Mesodermal cell (in vitro differentiated cells): ENCODE data around the gene RCAN2.

ENCODE experiments used
- H3K27ac ChIP-seq: 2 replicates; pipeline ENCODE4 v1.7.0; 2013; ENCODE audit warnings: mild to moderate bottlenecking, low read depth, low read length, moderate library complexity; ENCODE audit not compliant: severe bottlenecking
- H3K36me3 ChIP-seq: 2 replicates; pipeline ENCODE4 v1.7.1; 2013; ENCODE audit warnings: mild to moderate bottlenecking, low read length, moderate library complexity; ENCODE audit not compliant: control insufficient read depth, insufficient read depth
- H3K4me1 ChIP-seq: one replicate; pipeline ENCODE4 v1.7.1; 2013; ENCODE audit warnings: mild to moderate bottlenecking, low read length; ENCODE audit not compliant: insufficient read depth, control insufficient read depth, poor library complexity, severe bottlenecking
- H3K4me3 ChIP-seq: 2 replicates; pipeline ENCODE4 v1.7.0; 2013; ENCODE audit warnings: low read length, control low read depth, mild to moderate bottlenecking; ENCODE audit not compliant: insufficient read depth, poor library complexity, severe bottlenecking; ENCODE audit errors: extremely low read depth
- H3K9me3 ChIP-seq: 2 replicates; pipeline ENCODE4 v1.7.1; 2013; ENCODE audit warnings: mild to moderate bottlenecking, low read length, moderate library complexity; ENCODE audit not compliant: control insufficient read depth
- WGBS, 2 experiments: methylation state at CpG; one replicate each; pipeline ENCODE4 v1.1.5; 2013; ENCODE audit warnings: missing lambda C conversion rate in 2 of 2; ENCODE audit not compliant: insufficient coverage in 2 of 2; 5-methylcytosine and 5-hydroxymethylcytosine counted together

Gene RCAN2

GRCh38 chr6:46306431-46306830, 184.8 kb downstream of the RCAN2 start:
- Histone ChIP-seq H3K4me1 (no peaks in the 10 kb centered on the region), H3K4me3 (no peak overlapping the region), H3K9me3 (no peaks in the 10 kb centered on the region), H3K27ac (no peak overlapping the region), H3K36me3 (no peaks in the 10 kb centered on the region)
- WGBS, 2 experiments = 50 to 60% methylated on average over 1 of the region's 2 CpGs

GRCh38 chr6:46305833-46306232, 185.4 kb downstream of the RCAN2 start:
- H3K4me1 ChIP-seq = no peaks in the 10 kb centered on the region
- H3K4me3 ChIP-seq = no peak overlapping the region
- no peaks in the 10 kb centered on the region for H3K9me3 ChIP-seq
- no peak overlapping the region for H3K27ac ChIP-seq
- WGBS, 2 experiments = 67 to 96% methylated on average over 1 to 2 of the region's 3 CpGs
- no peaks in the 10 kb centered on the region for H3K36me3 ChIP-seq

- no peak overlapping the region for H3K27ac ChIP-seq
- no peaks in the 10 kb centered on the region for H3K36me3 ChIP-seq
- H3K4me1 ChIP-seq = no peaks in the 10 kb centered on the region
- 96 to 100% methylated on average over 1 to 2 of the region's 2 CpGs for WGBS, 2 experiments
- H3K9me3 ChIP-seq = no peaks in the 10 kb centered on the region
- H3K4me3 ChIP-seq = no peak overlapping the region
Observed at GRCh38 chr6:46305236-46305635, 186.0 kb downstream of the RCAN2 start.

GRCh38 chr6:46302816-46303215, 188.4 kb downstream of the RCAN2 start:
- Histone ChIP-seq H3K36me3 (no peaks in the 10 kb centered on the region), H3K4me3 (no peak overlapping the region), H3K27ac (no peak overlapping the region), H3K9me3 (no peaks in the 10 kb centered on the region), H3K4me1 (no peaks in the 10 kb centered on the region)
- WGBS, 2 experiments = no CpG with 5 or more reads among the region's 1 CpG

- Histone ChIP-seq H3K4me1 (no peaks in the 10 kb centered on the region), H3K9me3 (no peaks in the 10 kb centered on the region), H3K36me3 (no peaks in the 10 kb centered on the region), H3K4me3 (no peak overlapping the region), H3K27ac (no peak overlapping the region)
- 90 to 93% methylated on average over 2 to 3 of the region's 3 CpGs for WGBS, 2 experiments
Observed at GRCh38 chr6:46302176-46302575, 189.1 kb downstream of the RCAN2 start.

- no peaks in the 10 kb centered on the region for H3K36me3 ChIP-seq
- no peak overlapping the region for H3K4me3 ChIP-seq
- H3K27ac ChIP-seq = no peak overlapping the region
- H3K9me3 ChIP-seq = no peaks in the 10 kb centered on the region
- H3K4me1 ChIP-seq = no peaks in the 10 kb centered on the region
Observed at GRCh38 chr6:46299253-46299652, 192.0 kb downstream of the RCAN2 start.

GRCh38 chr6:46296586-46296985, 194.7 kb downstream of the RCAN2 start:
- no peaks in the 10 kb centered on the region for H3K9me3 ChIP-seq
- H3K4me3 ChIP-seq = no peak overlapping the region
- H3K36me3 ChIP-seq = no peaks in the 10 kb centered on the region
- H3K27ac ChIP-seq = no peak overlapping the region
- H3K4me1 ChIP-seq = no peaks in the 10 kb centered on the region
- 44 to 60% methylated on average over 1 of the region's 1 CpG for WGBS, 2 experiments

- Histone ChIP-seq H3K4me3 (no peak overlapping the region), H3K27ac (no peak overlapping the region), H3K36me3 (no peaks in the 10 kb centered on the region), H3K9me3 (no peaks in the 10 kb centered on the region), H3K4me1 (no peaks in the 10 kb centered on the region)
- 94 to 100% methylated on average over 2 of the region's 5 CpGs for WGBS, 2 experiments
Observed at GRCh38 chr6:46293641-46294316, 197.5 kb downstream of the RCAN2 start.

- no peaks in the 10 kb centered on the region for H3K4me1 ChIP-seq
- no peaks in the 10 kb centered on the region for H3K36me3 ChIP-seq
- 75 to 86% methylated on average over 2 of the region's 2 CpGs for WGBS, 2 experiments
- H3K27ac ChIP-seq = no peak overlapping the region
- H3K4me3 ChIP-seq = no peak overlapping the region
- no peaks in the 10 kb centered on the region for H3K9me3 ChIP-seq
Observed at GRCh38 chr6:46291880-46292279, 199.4 kb downstream of the RCAN2 start.

GRCh38 chr6:46291275-46291633, 200.0 kb downstream of the RCAN2 start:
- no peak overlapping the region for H3K4me3 ChIP-seq
- WGBS, 2 experiments = 17% methylated on average over 2 of the region's 2 CpGs; no CpG with 5 or more reads in 1 of the 2 experiments
- H3K27ac ChIP-seq = no peak overlapping the region
- H3K4me1 ChIP-seq = no peaks in the 10 kb centered on the region
- H3K9me3 ChIP-seq = no peaks in the 10 kb centered on the region
- no peaks in the 10 kb centered on the region for H3K36me3 ChIP-seq

- Histone ChIP-seq H3K4me1 (no peaks in the 10 kb centered on the region), H3K36me3 (no peaks in the 10 kb centered on the region), H3K9me3 (no peaks in the 10 kb centered on the region), H3K4me3 (no peak overlapping the region), H3K27ac (no peak overlapping the region)
- 75% methylated on average over 1 of the region's 4 CpGs; no CpG with 5 or more reads in 1 of the 2 experiments for WGBS, 2 experiments
Observed at GRCh38 chr6:46290421-46291274, 200.6 kb downstream of the RCAN2 start.
